Gastrocnemius medialis (tissue), 4 donors: ENCODE measurements around the gene STX7. TPM values are rescaled to one million over a fixed set of nuclear protein-coding genes. Genes with fewer than 3 reads are reported as not detected.

Experiments
- ATAC-seq, 2 donors: fragments of 150-250 bp; one replicate each; pipeline ENCODE4 v1.9.1; 2016
- DNase-seq, 2 donors: peaks; one replicate each; pipeline ENCODE4 v3.0.0-alpha.2; 2019
- H3K27ac ChIP-seq, 4 donors: fragments of 200-600 bp; sonication (generic); 1 replicate in 1 of 4; 2 replicates in 3 of 4; pipeline ENCODE4 v1.5.1; 2016 to 2018; ENCODE audit warnings: mild to moderate bottlenecking in 2 of 4, moderate library complexity in 1 of 4
- H3K27me3 ChIP-seq, 3 donors: fragments of 200-600 bp; sonication (generic) in 2 of 3; 1 replicate in 1 of 3; 2 replicates in 2 of 3; pipeline versions ENCODE4 v1.5.1 to v1.6.0; 2016 to 2019; ENCODE audit warnings: mild to moderate bottlenecking in 1 of 3, moderate library complexity in 1 of 3
- H3K36me3 ChIP-seq, 2 donors: fragments of 200-600 bp; sonication (generic) in 1 of 2; one replicate each; pipeline ENCODE4 v1.5.1; 2017 to 2018
- H3K4me1 ChIP-seq, 2 donors: fragments of 200-600 bp; sonication (generic) in 1 of 2; one replicate each; pipeline ENCODE4 v1.5.1; 2016 to 2017; ENCODE audit warnings: mild to moderate bottlenecking in 2 of 2
- H3K4me3 ChIP-seq, 4 donors: fragments of 200-600 bp; sonication (generic) in 3 of 4; 1 replicate in 1 of 4; 2 replicates in 3 of 4; pipeline ENCODE4 v1.5.1; 2016 to 2019; ENCODE audit warnings: mild to moderate bottlenecking in 2 of 4
- H3K9me3 ChIP-seq, 3 donors: fragments of 200-600 bp; sonication (generic) in 2 of 3; 1 replicate in 1 of 3; 2 replicates in 2 of 3; pipeline ENCODE4 v1.5.1; 2016 to 2019
- POLR2A ChIP-seq, 2 donors: fragments of 450-650 bp; IDR thresholded peaks; one replicate each; pipeline ENCODE4 v1.6.1; 2017; ENCODE audit warnings: antibody characterized with exemption in 2 of 2, mild to moderate bottlenecking in 2 of 2, moderate library complexity in 2 of 2
- in situ Hi-C, 4 donors: fragments of 200-750 bp; cut with MboI; loops; one replicate each; pipeline versions ENCODE4 v1.15.0 to v1.8.0; 2017; ENCODE audit warnings: low sequenced_read_pairs in 4 of 4
- intact Hi-C: fragments of 100-400 bp; cut with DNase I; formaldehyde crosslinking; loops from one replicate; pipeline ENCODE4 v1.15.1; 2023; ENCODE audit warnings: low total_unique reads
- total RNA-seq, 4 donors: library from RNA; depleted of rRNA; stranded (reverse); fragments of >200 nt; gene quantifications; one replicate each; pipeline versions ENCODE4 v1.1.0 to v1.2.3, GENCODE V29; 2016
- TF ChIP-seq, protein P1 (sequence below), 5 experiments: fragments of 450-650 bp in 3 of 5; fragments of 200-600 bp in 2 of 5; sonication (generic) in 2 of 5; IDR thresholded peaks in 4 of 5; conservative IDR thresholded peaks in 1 of 5; 1 replicate in 4 of 5; 2 replicates in 1 of 5; pipeline ENCODE4 v1.5.1; 2016 to 2019; ENCODE audit warnings: antibody characterized with exemption in 5 of 5, mild to moderate bottlenecking in 3 of 5, moderate library complexity in 3 of 5

The STX7 gene
- total RNA-seq, 4 donors from 2014 or later: 18.2 to 64.3 (median 20.6) TPM

DNA sequence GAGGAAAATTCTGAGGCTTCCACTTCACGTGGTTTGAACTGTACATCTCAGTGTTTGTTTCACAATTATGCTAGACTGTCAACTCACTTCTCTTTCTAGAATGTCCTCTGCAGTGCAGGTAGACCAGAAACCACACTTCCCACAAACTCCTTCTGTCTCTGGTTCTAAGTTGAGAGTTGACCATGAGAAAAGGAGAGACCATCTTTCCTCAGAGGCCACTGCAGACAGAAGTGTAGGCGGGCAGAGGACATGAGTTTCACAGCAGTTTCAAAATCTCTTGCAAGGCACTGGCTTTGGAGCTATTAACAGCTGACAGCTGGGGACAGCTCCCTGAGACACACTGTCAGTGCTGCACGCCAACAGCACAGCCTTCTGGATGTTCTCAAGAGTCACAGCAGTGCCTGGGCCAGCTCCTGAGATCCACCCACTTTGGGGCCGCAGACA is 56.2 kb downstream of the STX7 start:
- peak in 1 of 2 donors; percentile 15 for DNase-seq
- in situ Hi-C loops (no loop called here), intact Hi-C loops (no loop called here)
- Histone ChIP-seq H3K27ac (no peak overlapping the region), H3K9me3 (no peaks in the 10 kb centered on the region), H3K4me1 (no peaks in the 10 kb centered on the region), H3K4me3 (no peak overlapping the region), H3K36me3 (peaks cover 5 to 37% of the 10 kb centered on the region in 2 donors), H3K27me3 (no peaks in the 10 kb centered on the region)
- peak in 1 of 2 donors; percentile 47 for ATAC-seq
- TF ChIP-seq, protein P1, sequence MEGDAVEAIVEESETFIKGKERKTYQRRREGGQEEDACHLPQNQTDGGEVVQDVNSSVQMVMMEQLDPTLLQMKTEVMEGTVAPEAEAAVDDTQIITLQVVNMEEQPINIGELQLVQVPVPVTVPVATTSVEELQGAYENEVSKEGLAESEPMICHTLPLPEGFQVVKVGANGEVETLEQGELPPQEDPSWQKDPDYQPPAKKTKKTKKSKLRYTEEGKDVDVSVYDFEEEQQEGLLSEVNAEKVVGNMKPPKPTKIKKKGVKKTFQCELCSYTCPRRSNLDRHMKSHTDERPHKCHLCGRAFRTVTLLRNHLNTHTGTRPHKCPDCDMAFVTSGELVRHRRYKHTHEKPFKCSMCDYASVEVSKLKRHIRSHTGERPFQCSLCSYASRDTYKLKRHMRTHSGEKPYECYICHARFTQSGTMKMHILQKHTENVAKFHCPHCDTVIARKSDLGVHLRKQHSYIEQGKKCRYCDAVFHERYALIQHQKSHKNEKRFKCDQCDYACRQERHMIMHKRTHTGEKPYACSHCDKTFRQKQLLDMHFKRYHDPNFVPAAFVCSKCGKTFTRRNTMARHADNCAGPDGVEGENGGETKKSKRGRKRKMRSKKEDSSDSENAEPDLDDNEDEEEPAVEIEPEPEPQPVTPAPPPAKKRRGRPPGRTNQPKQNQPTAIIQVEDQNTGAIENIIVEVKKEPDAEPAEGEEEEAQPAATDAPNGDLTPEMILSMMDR (IDR thresholded peaks at IDR 0.05 in 4 of 5, conservative IDR thresholded peaks at IDR 0.05 in 1 of 5): no peak
- no peak for TF ChIP-seq POLR2A (IDR thresholded peaks at IDR 0.05)

DNA sequence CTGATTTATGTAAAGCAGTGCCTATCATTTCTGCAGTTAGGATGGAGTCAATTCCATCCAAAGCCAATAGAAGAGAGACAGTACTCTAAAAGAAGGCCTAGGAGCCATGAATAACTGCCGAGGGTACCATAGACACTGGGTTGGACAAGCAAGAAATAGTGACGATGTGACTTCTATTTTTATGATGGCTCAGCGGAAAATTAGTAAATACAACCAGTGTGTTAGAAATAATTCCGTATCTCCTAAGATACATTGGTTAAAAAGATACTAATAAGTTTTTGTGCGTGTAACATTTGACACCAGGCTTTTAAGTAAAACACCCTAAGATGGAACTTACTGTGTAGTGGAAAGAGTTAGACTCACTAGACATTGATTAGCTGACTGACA is 66.1 kb downstream of the STX7 start:
- DNase-seq: no peak
- H3K4me3 ChIP-seq: no peak overlapping the region
- intact Hi-C loops (no loop called here), in situ Hi-C loops (no loop called here)
- peaks cover 0 to 11% (median 0%) of the 10 kb centered on the region in 3 donors for H3K9me3 ChIP-seq
- no peak overlapping the region for H3K27ac ChIP-seq
- H3K27me3 ChIP-seq: no peaks in the 10 kb centered on the region
- TF ChIP-seq POLR2A (IDR thresholded peaks at IDR 0.05): no peak
- TF ChIP-seq, protein P1 (IDR thresholded peaks at IDR 0.05 in 4 of 5, conservative IDR thresholded peaks at IDR 0.05 in 1 of 5): no peak
- no peak for ATAC-seq
- no peaks in the 10 kb centered on the region for H3K4me1 ChIP-seq
- H3K36me3 ChIP-seq: no peaks in the 10 kb centered on the region

DNA sequence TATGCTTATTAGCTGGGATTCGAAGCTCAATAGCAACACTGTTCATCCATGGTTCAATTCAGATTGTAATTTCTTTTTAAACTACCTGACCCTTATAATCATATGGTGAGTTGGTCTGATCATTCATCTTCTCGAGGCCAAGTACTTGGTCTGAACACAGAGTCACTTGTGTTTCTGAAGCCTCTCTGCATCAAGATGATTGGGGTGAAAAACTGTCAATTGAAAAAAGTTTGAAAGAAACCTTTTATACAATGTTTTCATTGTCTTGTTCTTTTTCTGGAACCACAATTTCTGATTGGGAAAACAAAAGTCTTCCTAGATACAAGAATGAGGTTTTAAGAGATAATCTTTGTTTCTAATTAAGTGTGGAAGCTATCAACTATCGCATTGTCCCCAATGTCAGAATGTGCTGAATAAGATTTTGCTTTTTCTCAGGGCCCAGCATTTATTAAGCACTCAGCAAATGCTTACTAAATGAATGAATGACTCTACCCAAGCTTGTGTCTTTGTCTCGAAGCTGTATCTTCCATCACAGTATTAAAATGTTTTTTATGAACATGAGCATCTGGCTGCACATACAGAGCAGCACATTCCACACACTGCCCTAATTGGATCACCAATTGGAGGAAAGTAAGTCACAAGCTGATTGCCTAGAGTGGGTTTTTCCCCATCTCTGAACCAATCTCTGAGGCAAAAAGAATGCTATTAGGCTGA is 66.6 kb downstream of the STX7 start:
- H3K27ac ChIP-seq: no peak overlapping the region
- in situ Hi-C loops: no loop called here
- no peaks in the 10 kb centered on the region for H3K27me3 ChIP-seq
- peaks cover 0 to 11% (median 0%) of the 10 kb centered on the region in 3 donors for H3K9me3 ChIP-seq
- intact Hi-C loops: no loop called here
- no peak overlapping the region for H3K4me3 ChIP-seq
- H3K36me3 ChIP-seq: no peaks in the 10 kb centered on the region
- no peak for ATAC-seq
- TF ChIP-seq POLR2A (IDR thresholded peaks at IDR 0.05): no peak
- no peak for DNase-seq
- no peaks in the 10 kb centered on the region for H3K4me1 ChIP-seq

DNA sequence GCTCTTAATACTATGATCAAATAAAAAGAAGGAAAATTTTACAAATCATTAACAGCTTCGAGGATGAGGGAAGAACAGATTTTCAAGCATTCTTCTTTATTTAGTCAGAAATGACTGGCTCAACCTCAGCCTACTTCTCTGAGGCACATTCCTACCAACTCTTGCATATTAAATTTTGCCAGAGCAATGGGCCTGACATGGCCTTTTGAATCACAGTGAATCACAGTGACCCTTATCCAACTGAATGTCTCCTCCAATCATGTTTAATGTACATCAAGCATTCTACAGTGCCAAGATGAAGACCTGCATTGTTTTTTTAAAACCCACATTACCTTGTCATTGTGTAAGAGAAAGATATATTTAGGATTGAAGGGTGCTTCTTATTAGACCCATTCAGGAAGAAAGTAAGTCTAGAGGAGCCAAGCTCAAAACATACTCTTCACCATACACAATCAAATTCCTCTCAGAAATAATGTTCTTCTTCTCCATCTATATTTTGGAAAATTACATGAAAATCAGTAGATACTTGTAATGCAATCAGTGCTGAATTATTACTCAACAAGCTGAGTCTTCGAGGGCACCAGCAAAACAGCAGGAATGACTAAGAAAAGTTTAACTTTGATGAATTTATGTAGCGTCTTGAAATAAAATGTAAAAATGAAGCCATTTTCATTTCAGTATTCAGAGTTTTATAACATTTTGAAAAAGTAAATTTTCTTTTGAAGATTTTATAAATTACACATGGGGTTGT is 67.5 kb downstream of the STX7 start:
- no peak overlapping the region for H3K4me3 ChIP-seq
- intact Hi-C loops: no loop called here
- DNase-seq: no peak
- ATAC-seq: no peak
- peaks cover 0 to 11% (median 0%) of the 10 kb centered on the region in 3 donors for H3K9me3 ChIP-seq
- in situ Hi-C loops: no loop called here
- no peak overlapping the region for H3K27ac ChIP-seq
- no peaks in the 10 kb centered on the region for H3K27me3 ChIP-seq
- H3K36me3 ChIP-seq: no peaks in the 10 kb centered on the region
- TF ChIP-seq, protein P1 (IDR thresholded peaks at IDR 0.05 in 4 of 5, conservative IDR thresholded peaks at IDR 0.05 in 1 of 5): no peak
- TF ChIP-seq POLR2A (IDR thresholded peaks at IDR 0.05): no peak
- no peaks in the 10 kb centered on the region for H3K4me1 ChIP-seq

DNA sequence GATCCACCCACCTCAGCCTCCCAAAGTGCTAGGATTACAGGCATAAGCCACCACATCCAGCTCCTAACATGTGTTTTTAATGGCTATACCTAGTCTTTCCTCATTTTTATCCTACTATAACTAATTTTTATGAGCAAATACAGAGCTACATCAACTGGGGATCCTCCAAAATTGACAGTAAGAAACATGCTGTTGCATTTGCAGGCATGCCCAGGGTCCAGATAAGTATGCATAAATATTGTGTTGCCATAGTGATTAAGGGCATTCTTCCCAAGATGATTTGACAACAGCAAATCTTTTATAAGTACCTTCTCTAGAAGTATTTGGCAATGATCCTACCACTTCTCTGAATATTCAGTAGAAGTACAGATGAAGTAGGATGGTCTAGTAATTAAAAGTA is 69.7 kb downstream of the STX7 start:
- no peak for TF ChIP-seq POLR2A (IDR thresholded peaks at IDR 0.05)
- Histone ChIP-seq H3K4me1 (no peaks in the 10 kb centered on the region), H3K27me3 (no peaks in the 10 kb centered on the region), H3K27ac (no peak overlapping the region), H3K4me3 (no peak overlapping the region), H3K36me3 (no peaks in the 10 kb centered on the region), H3K9me3 (peaks cover 0 to 11% (median 0%) of the 10 kb centered on the region in 3 donors)
- intact Hi-C loops (no loop called here), in situ Hi-C loops (no loop called here)
- DNase-seq: no peak
- ATAC-seq: no peak
